ENCODE results near the gene MYO7A.

MYO7A gene

GRCh38 chr11:77262803-77263202 is 134.8 kb downstream of the MYO7A start:
- H3K27me3 ChIP-seq (replicated peaks; ENCODE audit: insufficient read depth, low read length): no peaks in the 10 kb centered on the region
- DNase-seq: no peak
- H3K9ac ChIP-seq (ENCODE audit: low read length): no peak overlapping the region
- no peaks in the 10 kb centered on the region for H3K9me2 ChIP-seq (replicated peaks; ENCODE audit: insufficient read depth, low read length)
- H3K9me3 ChIP-seq (replicated peaks; ENCODE audit: insufficient read depth, low read length): no peaks in the 10 kb centered on the region
- H3K79me2 ChIP-seq (ENCODE audit: low read length): no peaks in the 10 kb centered on the region
- H3K36me3 ChIP-seq (replicated peaks; ENCODE audit: insufficient read depth, low read length): no peaks in the 10 kb centered on the region
- H4K20me1 ChIP-seq (ENCODE audit: insufficient read depth, low read length): no peaks in the 10 kb centered on the region
- TF ChIP-seq EZH2 (optimal IDR thresholded peaks at IDR 0.05; ENCODE audit: low read depth, low read length): no peak
- TF ChIP-seq EZH2phosphoT487 (IDR thresholded peaks at IDR 0.05; ENCODE audit: low read length): no peak
- no peak for TF ChIP-seq CTCF (IDR thresholded peaks at IDR 0.05; ENCODE audit: low read length)
- H3K27ac ChIP-seq (ENCODE audit: low read length): no peak overlapping the region
- no peaks in the 10 kb centered on the region for H3F3A ChIP-seq (ENCODE audit: insufficient read depth, low read length)
- no peaks in the 10 kb centered on the region for H3K4me1 ChIP-seq (ENCODE audit: low read length)
- H3K4me3 ChIP-seq (ENCODE audit: low read length): no peak overlapping the region
- no peak overlapping the region for H2AFZ ChIP-seq (ENCODE audit: low read length)
- no peak overlapping the region for H3K4me2 ChIP-seq (ENCODE audit: low read depth, low read length)

Data from MM.1S (cell line).